ENCODE data around the gene OR5H14.
"Not testable (repeated sequence)": the region's sequence is repeated elsewhere in the genome, so short reads cannot be mapped to it uniquely, and the experiment has no call there.

The OR5H14 gene

DNA sequence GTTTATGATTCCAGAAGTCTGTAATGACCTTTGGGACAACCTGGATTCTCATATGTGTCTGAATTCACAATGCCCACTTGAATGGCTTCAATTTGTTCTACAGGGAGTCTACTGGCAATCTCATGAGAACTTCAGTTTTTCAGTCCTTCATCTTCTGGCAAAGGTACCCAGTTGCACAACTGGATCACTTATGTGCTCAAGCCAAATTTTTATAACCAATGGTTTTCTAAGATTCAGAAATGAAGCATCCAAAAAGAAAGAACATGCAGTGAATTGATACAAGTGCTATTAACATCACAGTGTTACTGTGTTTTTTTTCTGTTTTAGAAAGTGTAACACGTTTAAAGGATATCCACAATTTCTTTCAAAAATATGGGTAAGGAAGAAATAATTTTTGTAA lies at the start of gene OR5H14:
Gene OR5H14 (plus strand): TSS at position 301 of the 400 bp plus-strand sequence. CDS start 1,907 bp downstream, outside the sequence.
- DNase-seq (ENCODE audit: low read depth) = no peak

DNA sequence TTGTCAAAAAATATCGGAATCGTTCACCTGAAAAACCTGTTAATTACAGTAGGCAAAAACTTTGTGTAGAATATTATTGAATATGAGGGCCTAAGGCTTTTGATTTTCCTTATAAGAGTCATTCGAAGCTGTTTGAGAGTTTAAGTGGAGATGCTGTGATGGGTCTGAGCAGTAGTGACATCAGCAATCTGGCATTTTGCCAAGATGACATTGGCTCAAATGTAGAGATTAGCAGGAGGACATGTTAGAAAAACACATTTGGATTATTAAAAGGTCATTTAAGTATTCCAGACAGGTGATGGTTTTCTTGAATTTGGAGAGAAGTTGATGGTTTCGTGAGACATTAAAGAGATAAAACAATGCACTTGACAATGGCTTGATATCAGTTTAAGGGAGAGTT lies 47.4 kb upstream of the OR5H14 start:
- DNase-seq (ENCODE audit: low read depth) = no peak

DNA sequence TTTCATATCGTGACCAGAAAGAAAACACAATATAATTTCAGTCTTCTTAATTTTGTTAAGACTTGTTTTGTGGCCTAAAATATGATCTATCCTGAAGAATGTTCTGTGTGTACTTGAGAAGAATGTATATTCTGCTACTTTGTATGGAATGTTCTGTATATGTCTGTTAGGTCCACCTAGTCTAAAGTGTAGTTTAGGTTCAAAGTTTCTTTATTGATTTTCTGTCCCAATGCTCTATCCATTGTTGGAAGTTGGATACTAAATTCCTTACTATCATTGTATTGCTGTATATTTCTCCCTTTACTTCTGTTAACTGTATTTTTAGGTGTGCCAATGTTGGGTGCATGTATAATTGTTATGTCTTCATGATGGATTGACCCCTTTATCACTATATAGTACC lies 39.1 kb upstream of the OR5H14 start:
- no peak for DNase-seq (ENCODE audit: low read depth)

DNA sequence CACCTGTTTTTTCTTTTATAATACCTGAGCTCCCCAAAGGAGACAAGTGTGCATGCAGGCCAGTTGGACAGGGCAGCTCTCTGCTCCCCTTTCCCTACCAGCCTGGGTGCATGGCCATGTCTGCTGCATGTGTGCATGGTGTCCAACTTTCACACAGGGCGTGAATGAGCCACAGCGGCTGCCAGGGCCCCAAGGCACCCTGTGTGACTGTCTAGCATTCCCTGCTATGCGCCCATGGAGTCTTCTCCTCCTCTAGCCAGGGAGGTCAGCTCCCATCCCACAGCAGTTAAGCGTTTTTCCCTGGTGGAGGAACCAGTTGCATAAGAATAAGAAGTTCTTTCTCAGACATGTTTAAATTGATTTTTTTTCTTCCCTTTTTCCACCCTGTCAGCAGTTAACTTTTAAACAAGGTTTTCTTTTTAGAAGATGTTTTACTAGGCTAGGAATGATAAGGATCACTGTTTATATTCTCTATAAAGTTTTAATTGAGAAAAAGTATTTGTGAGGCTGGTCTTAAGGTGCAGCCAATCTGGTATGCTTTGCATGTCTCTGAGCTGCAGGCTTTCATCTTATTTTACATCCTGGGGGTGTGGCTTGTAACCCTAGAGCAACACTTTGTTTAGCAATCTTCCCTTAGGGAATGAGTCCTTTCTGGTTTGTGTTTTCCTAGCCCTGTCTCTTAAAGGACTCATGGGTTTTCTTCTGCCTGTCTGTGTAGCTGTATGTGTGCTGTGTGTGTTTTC lies 37.3 kb upstream of the OR5H14 start:
- no peak for DNase-seq (ENCODE audit: low read depth)

DNA sequence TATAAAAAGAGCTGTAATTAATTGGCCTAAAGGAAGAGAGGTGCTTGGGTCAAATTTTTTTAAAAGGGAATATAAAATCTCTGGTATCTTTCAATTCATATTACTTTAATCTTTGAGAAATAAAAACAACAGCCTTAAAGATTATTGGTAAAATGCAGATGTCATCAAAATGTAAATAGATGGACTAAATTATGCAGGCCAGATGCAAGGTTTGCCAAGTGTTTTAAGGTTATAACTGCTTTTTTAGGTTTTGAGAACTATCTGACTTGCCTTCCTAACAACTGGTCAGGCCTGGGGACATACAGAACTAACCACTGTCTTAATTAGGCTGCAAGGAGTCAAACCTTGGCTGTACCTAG lies 36.8 kb upstream of the OR5H14 start:
- DNase-seq (ENCODE audit: low read depth) = no peak

DNA sequence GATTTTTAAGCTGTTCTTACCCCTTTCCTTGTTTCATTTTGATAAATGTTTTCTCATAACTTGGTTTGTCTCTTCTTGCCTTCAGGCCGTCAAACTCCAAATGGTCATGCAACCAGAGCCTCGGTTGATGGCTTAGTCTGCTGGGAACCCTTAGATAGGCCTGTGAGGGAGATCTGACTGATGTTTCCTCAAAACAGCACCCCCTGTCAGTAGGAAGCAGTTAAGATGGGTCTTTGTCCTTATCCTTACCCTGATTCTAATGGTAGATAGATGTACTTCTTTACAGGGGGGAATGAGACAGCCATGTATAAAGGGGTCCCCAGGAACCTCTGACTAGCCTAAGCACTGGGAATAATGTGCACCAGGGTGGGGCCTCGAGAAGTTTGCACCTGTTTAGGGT lies 33.0 kb upstream of the OR5H14 start:
- no peak for DNase-seq (ENCODE audit: low read depth)

DNA sequence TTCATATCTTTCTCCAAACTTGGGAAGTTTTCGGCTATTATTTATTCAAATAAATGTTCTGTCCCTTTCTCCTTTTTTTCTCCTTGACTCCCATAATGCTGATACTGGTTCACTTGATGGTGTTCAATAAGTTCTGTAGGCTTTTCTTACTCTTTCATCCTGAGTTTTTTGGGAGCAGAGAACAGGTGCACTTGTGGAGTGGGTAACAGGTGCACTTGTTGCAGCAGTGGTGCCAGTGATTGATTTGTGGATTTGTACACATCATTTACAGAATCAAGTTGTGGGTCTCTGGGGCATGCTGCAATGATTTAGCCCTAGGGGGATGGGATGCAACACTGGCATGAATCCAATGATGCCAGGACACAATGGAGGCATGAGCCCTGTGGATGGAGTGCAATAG lies 31.6 kb upstream of the OR5H14 start:
- no peak for DNase-seq (ENCODE audit: low read depth)

DNA sequence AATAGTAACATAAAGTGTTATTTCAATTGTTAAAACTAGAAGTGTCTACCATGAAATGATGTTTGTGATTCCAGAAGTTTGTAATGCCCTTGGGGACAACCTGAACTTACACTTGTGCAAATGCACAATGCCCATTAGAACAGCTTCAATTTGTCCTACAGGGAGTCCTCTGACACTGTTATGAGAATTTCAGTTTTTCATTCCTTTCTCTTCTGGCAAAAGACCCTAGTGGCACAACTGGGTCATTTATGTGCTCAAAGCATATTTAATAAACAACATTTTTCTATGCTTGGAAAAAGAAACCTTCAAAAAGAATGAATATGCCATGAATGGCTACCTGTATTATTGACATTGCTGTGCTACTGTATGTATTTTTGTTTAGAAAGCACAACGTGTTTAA lies 16.9 kb upstream of the OR5H14 start, which contains the start of gene OR5H1:
Gene OR5H1 (plus strand): TSS at position 301 of the 400 bp plus-strand sequence. CDS start 1,977 bp downstream, outside the sequence.
- no peak for DNase-seq (ENCODE audit: low read depth)

DNA sequence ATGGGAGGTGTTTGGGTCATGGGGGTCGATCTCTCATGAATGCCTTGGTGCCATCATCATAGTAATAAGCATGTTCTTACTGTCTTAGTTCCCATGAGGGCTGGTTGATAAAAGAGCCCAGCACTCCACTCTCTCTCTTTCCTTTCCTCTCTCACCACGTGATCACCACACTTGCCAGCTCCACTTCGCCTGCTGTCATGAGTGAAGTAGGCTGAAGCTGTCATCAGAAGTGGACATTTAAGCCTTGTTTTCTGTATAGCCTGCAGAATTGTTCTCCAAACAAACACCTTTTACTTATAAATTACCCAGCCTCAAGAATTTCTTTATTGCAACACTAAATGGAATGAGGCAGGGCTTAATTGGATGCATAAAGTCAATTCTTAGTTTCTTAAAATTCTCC lies 10.6 kb upstream of the OR5H14 start:
- no peak for DNase-seq (ENCODE audit: low read depth)

DNA sequence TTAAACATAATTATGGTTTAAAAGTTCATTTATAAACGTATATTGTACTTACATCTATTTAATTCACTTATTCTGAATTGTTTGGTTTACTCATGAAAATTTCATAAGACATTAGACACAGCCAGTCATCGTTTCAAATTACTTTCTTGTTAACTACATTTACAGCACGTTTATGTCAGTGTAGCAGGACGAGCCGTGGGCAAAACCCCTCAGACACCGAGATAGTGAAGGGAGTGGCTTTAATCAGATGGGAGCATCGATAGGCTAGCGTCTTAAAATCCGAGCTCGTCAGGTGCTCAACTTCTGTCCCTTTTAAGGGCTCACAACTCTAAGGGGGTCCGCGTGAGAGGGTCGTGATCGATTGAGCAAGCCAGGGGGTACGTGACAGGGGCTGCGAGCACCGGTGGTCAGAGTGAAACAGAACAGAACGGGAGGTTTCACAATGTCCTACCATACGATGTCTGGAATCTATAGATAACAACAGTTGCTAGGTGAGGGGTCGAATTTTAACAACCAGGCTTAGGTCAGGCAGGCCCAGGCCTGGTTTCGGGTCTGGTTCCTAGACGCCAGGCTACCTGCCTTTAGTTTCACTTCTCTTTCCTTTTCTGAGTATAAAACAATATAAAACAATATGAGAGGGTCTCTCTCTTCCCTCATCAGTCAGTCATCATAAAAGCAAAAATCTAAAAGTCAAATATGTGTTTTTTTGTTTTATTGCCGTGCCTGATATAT lies 9.3 kb upstream of the OR5H14 start:
- DNase-seq (ENCODE audit: low read depth) = not testable (repeated sequence)

DNA sequence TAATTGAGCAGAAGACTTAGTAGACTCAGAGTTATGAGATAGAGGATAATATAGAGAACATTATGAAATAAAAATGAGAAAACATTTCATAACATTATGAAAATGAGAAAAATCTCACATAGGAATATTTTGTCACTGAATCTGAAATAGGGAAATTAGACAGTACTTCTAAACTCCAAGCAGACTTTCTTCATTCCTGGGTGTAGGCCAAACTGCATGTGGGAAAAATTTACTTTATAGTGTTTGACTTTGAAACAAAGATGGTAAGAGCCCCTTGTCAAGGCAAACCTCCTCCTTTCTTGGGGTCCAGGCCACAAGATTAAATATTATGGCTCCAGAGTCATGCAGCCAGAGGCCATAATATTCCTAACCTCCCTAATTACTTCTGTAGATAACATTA lies 6.7 kb upstream of the OR5H14 start:
- DNase-seq (ENCODE audit: low read depth) = no peak

DNA sequence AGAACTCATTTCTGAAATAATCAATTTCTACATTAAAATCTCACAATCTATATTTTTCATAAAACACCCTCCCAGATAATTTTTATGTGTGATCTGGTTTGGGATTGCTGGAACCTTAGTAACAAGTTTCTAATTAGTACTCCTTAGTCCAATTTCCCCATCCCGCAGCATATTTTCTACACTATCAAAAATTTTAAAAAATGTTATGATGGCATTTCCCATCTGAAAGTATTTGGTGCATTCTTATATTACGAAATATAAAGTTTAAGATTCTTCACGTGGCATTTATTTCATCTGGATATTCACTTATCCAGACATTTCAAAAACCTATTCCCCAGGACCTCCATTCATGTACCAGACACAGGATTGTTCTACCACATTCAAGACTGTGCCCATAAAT lies 1.5 kb downstream of the OR5H14 start:
- no peak for DNase-seq (ENCODE audit: low read depth)

DNA sequence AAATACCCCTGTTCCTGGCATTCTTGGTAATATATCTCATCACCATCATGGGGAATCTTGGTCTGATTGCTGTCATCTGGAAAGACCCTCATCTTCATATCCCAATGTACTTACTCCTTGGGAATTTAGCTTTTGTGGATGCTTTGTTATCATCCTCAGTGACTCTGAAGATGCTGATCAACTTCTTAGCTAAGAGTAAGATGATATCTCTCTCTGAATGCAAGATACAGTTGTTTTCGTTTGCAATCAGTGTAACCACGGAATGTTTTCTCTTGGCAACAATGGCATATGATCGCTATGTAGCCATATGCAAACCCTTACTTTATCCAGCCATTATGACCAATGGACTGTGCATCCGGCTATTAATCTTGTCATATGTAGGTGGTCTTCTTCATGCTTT lies 2.2 kb downstream of the OR5H14 start:
- DNase-seq (ENCODE audit: low read depth) = not testable (repeated sequence)

DNA sequence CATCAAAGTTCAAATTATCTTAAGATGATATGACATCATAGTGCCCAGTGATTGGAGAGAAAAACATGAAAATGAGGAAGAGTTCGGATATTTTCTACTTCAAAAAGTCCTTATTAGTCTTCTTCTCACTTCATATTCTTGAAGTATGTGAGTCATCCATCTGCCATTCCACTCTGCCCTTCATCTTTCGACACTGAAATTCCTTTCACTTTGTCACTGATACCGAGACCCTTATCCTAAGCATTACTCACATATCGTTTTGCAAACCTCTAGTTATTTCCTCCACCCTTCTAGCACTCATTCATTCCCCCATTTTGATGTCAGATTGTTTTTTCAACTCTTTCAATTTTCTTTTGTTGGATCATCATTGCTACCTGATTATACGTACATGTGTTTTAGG lies 4.0 kb downstream of the OR5H14 start:
- DNase-seq (ENCODE audit: low read depth) = no peak

DNA sequence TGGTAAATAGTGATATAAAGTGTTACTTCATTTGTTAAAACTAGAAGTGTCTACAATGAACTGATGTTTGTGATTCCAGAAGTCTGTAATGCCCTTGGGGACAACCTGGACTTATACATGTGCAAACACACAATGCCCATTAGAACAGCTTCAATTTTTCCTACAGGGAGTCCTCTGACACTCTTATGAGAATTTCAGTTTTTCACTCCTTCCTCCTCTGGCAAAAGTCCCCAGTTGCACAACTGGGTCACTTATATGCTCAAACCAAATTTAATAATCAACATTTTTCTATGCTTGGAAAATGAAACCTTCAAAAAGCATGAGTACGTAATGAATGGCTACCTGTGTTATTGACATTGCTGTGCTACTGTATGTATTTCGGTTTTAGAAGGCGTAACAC lies 19.1 kb downstream of the OR5H14 start, which contains the start of gene OR5H15:
Gene OR5H15 (plus strand): TSS at position 301 of the 400 bp plus-strand sequence. CDS start 2,004 bp downstream, outside the sequence.
- no peak for DNase-seq (ENCODE audit: low read depth)

DNA sequence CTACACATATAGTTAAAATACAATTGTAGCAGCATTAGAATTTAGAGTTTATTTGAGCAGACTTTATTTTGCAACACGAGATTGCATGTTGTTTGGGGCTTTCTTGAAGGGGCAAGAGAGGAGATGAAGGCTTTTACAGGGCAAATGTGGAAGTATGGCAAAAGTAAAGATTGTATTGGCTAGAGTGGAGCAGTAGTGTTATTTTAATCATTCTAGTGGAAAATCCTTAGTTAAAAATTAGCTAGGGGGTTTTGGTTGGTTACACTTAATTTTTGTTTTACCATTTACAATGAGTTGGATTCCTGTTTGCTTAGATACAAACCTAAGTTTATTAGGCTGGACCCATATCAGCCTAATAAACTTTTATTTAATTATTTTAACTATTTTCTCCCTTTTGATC lies 23.8 kb downstream of the OR5H14 start:
- DNase-seq (ENCODE audit: low read depth) = no peak

DNA sequence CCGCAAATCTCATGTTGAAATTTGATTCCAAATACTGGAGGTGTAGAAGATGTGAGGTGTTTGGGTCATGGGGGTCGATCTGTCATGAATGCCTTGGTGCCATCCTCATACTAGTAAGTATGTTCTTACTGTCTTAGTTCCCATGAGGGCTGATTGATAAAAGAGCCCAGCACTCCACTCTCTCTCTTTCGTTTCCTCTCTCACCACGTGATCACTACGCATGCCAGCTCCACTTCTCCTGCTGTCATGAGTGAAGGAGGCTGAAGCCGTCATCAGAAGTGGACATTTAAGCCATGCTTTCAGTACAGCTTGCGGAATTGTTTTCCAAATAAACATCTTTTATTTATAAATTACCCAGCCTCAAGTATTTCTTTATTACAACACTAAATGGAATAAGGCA lies 25.3 kb downstream of the OR5H14 start:
- DNase-seq (ENCODE audit: low read depth) = no peak

DNA sequence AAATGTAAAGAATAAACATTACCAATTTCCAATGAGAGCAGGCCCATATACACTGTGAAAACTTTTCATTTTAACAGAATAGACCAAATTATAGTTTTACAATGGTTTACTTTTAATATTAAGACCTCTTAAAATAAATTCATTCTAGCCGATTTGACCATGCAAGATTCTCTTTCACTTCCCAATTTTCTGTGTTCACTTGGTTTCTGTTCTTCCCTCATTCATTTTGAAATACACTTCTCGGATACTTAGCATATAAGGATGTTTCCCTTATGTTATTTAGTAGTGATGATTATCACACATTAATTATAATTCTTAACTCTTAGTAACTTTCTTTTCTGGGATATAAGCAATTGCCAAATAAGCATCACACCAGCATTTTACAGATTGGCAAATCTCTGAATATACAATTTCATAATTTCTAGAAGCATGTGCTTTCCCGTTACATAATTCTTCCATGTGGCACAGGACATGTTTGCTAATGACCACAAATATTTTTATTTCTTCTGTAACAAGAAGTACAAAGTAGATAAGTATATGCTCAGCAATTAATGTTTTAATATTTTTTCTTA lies 33.1 kb downstream of the OR5H14 start:
- no peak for DNase-seq (ENCODE audit: low read depth)

DNA sequence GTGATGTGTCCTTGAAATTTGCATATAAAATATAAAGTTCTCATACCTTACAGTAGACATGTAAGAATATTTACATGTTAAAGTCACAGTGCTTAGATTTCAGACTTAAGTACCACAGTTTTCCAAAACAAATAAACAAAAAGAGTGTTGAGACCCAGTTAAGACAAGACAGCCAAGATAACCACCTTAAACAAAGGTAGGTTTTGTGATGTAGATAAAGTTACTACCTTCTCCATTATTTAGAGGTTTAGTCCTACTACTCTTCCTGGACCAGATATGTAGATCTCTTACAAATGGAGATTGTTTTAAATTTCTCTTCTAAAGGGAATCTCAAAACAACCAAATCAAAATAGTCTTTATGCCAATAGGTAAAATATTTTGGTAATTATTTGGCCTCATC lies 34.9 kb downstream of the OR5H14 start:
- DNase-seq (ENCODE audit: low read depth) = no peak

DNA sequence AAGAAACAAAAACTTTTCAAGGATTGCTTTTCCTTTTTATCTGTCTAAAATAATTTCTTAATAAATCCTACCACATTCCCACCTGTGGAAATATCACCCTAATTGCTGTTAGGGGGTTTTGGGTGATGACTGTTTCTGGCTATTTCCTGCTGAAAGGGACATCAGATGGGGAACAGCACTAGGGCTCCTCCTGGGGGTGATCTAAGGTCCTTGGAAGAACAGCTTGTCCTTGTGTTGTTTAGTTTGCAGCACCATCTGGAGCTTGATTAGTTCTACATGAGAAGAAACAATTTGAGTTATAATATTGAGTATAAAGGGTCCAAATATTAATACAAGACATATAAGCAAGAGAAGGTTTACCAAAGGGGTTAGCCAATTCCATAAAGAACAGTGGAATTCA lies 37.9 kb downstream of the OR5H14 start:
- DNase-seq (ENCODE audit: low read depth) = no peak

DNA sequence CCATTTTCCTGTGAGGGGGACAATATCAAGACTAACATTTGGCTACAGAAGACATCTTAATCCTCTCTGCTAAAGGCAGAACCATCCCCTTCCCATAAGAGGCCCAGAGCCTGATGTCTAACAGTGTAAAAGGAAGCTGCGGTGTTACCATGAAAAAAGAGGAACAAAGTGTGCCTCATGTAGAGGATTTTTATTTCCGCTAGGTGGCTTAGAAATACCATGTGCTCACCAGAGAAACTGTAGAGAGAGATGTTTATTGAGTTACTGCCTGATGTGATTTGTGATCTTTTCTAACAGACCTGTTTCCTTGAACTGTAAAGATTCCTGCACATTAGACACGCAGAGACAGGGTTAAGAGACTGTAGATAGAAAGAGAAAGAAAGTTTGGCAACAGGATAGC lies 41.3 kb downstream of the OR5H14 start:
- DNase-seq (ENCODE audit: low read depth) = no peak

DNA sequence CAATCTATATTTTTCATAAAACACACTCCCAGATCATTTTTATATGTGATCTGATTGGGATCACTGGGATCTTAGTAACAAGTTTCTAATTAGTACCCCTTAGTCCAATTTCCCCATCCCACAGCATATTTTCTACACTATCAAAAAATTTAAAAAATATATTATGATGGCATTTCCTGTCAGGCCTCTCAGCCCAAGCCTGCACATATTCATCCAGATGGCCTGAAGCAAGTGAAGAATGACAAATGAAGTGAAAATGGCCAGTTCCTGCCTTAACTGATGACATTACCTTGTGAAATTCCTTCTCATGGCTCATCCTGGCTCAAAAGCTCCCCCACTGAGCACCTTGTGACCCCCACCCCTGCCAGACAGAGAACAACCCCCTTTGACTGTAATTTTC lies 43.6 kb downstream of the OR5H14 start:
- DNase-seq (ENCODE audit: low read depth) = not testable (repeated sequence)

DNA sequence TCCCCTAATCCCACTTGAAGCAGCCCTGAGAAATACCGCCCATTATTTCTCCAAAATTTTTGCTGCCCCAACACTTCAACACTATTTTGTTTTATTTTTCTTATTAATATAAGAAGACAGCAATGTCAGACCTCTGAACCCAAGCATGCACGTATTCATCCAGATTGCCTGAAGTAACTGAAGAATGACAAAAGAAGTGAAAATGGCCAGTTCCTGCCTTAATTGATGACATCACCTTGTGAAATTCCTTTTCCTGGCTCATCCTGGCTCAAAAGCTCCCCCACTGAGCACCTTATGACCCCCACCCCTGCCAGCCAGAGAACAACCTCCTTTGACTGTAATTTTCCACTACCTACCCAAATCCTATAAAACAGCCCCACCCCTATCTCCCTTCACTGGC lies 49.0 kb downstream of the OR5H14 start:
- DNase-seq (ENCODE audit: low read depth) = not testable (repeated sequence)

Data from activated T-helper 1 cell treated with Interleukin-2 at 50 U/mL for 16 hours (primary cell).